HCT116 (cell line): ENCODE results near the gene TFAP2B. TPM values are rescaled to one million over a fixed set of nuclear protein-coding genes. Genes with fewer than 3 reads are reported as not detected.

ENCODE experiments used
- ATAC-seq: fragments of 200-7000 bp; cut with Tn5 transposase; 2 replicates; pipeline ENCODE4 v1.9.1; 2020; ENCODE audit warnings: mild to moderate bottlenecking, moderate library complexity
- BruUV-seq: library from RNA; stranded (reverse); fragments of 400-500 nt; replicated peaks from 2 replicates; lab custom pipeline; 2021; lab: Mats Ljungman, UMichigan
- CTCF ChIA-PET: fragments of 300-600 bp; sonication (Branson Sonifier 250); formaldehyde crosslinking; loops from one replicate; lab custom pipeline; 2021; ENCODE audit warnings: antibody characterized with exemption; lab: Charles Lee
- POLR2A ChIA-PET: fragments of 300-600, 350-600 bp; sonication (Branson Sonifier 250); formaldehyde crosslinking; loops from one replicate; lab custom pipeline; 2021; ENCODE audit warnings: antibody characterized with exemption; lab: Charles Lee
- RAD21 ChIA-PET, 2 experiments: fragments of 300-600 bp; sonication (Branson Sonifier 250); formaldehyde crosslinking; loops; one replicate each; lab custom pipeline; 2023; ENCODE audit warnings: low total read pairs in 2 of 2; ENCODE audit not compliant: uncharacterized antibody in 2 of 2, unreplicated experiment in 2 of 2, low non-redundant PET in 1 of 2; lab: Charles Lee
- DNase-seq: peaks from one replicate; pipeline ENCODE4 v3.0.0-alpha.2; 2010; ENCODE audit warnings: low read depth, low spot score
- H2AFZ ChIP-seq: fragments of 200-600 bp; shearing (Covaris generic), sonication (generic); 2 replicates; pipeline ENCODE4 v1.6.1; 2017; ENCODE audit warnings: low read depth, mixed run types, mixed read lengths, antibody characterized with exemption, low read length; ENCODE audit not compliant: poor library complexity, severe bottlenecking
- H3K27ac ChIP-seq: 2 replicates; pipeline ENCODE4 v1.5.1; 2012; ENCODE audit warnings: low read depth, low read length
- H3K27me3 ChIP-seq: fragments of 200-600 bp; sonication (generic); 2 replicates; pipeline ENCODE4 v1.6.1; 2016; ENCODE audit warnings: mixed run types, low read length, mixed read lengths; ENCODE audit not compliant: insufficient read depth
- H3K36me3 ChIP-seq, 2 experiments: fragments of 200-500 bp in 1 of 2; fragments of 200-600 bp in 1 of 2; sonication (Bioruptor generic) in 1 of 2; sonication (generic) in 1 of 2; 2 replicates each; pipeline versions ENCODE4 v1.5.1 to v1.6.1; 2014 to 2016; ENCODE audit warnings: low read length in 2 of 2, inconsistent platforms in 1 of 2, mixed read lengths in 1 of 2, mixed run types in 1 of 2; ENCODE audit not compliant: insufficient read depth in 2 of 2, control insufficient read depth in 1 of 2
- H3K4me1 ChIP-seq, 2 experiments: fragments of 200-600 bp in 1 of 2; sonication (generic) in 1 of 2; 2 replicates each; pipeline versions ENCODE4 v1.5.1 to v1.6.1; 2012 to 2017; ENCODE audit warnings: low read length in 2 of 2, inconsistent platforms in 1 of 2, mild to moderate bottlenecking in 1 of 2, mixed read lengths in 1 of 2, mixed run types in 1 of 2, moderate library complexity in 1 of 2; ENCODE audit not compliant: insufficient read depth in 2 of 2, control insufficient read depth in 1 of 2
- H3K4me2 ChIP-seq: fragments of 200-600 bp; sonication (generic); 2 replicates; pipeline ENCODE4 v1.6.1; 2017; ENCODE audit warnings: mixed run types, low read length, mixed read lengths
- H3K4me3 ChIP-seq, 2 experiments: fragments of 200-600 bp in 1 of 2; sonication (generic) in 1 of 2; replicated peaks in 1 of 2; 2 replicates each; pipeline ENCODE4 v1.5.1; 2011 to 2016; ENCODE audit warnings: low read length in 2 of 2, control low read depth in 1 of 2, low read depth in 1 of 2, mild to moderate bottlenecking in 1 of 2, mixed read lengths in 1 of 2, mixed run types in 1 of 2
- H3K79me2 ChIP-seq: fragments of 200-600 bp; sonication (generic); 2 replicates; pipeline ENCODE4 v1.6.1; 2017; ENCODE audit warnings: mild to moderate bottlenecking, mixed run types, low read length, moderate library complexity, mixed read lengths; ENCODE audit not compliant: insufficient read depth
- H3K9ac ChIP-seq: fragments of 200-600 bp; sonication (generic); 2 replicates; pipeline ENCODE4 v1.6.1; 2016; ENCODE audit warnings: low read length, mixed read lengths
- H3K9me2 ChIP-seq: fragments of 200-600 bp; sonication (generic), shearing (Covaris generic); 2 replicates; pipeline ENCODE4 v1.6.1; 2017; ENCODE audit warnings: mixed run types, mild to moderate bottlenecking, moderate library complexity; ENCODE audit not compliant: insufficient read depth
- H3K9me3 ChIP-seq, 2 experiments: fragments of 200-500 bp in 1 of 2; fragments of 200-600 bp in 1 of 2; sonication (Bioruptor generic) in 1 of 2; sonication (generic) in 1 of 2; 2 replicates each; pipeline ENCODE4 v1.6.1; 2014 to 2017; ENCODE audit warnings: low read length in 2 of 2, mixed read lengths in 2 of 2, inconsistent platforms in 1 of 2, low read depth in 1 of 2, mild to moderate bottlenecking in 1 of 2, mixed run types in 1 of 2, moderate library complexity in 1 of 2; ENCODE audit not compliant: control insufficient read depth in 1 of 2, insufficient read depth in 1 of 2
- H4K20me1 ChIP-seq: fragments of 200-600 bp; sonication (generic), shearing (Covaris generic); 2 replicates; pipeline ENCODE4 v1.6.1; 2017; ENCODE audit warnings: mixed run types, mild to moderate bottlenecking, moderate library complexity; ENCODE audit not compliant: insufficient read depth
- CEBPB ChIP-seq: IDR thresholded peaks from 2 replicates; pipeline ENCODE4 v1.6.1; 2012; ENCODE audit warnings: low read depth
- ELF1 ChIP-seq: IDR thresholded peaks from 2 replicates; pipeline ENCODE4 v1.6.1; 2012; ENCODE audit warnings: low read depth, borderline replicate concordance
- FOSL1 ChIP-seq: IDR thresholded peaks from 2 replicates; pipeline ENCODE4 v1.6.1; 2012; ENCODE audit warnings: low read depth
- POLR2A ChIP-seq: IDR thresholded peaks from 2 replicates; pipeline ENCODE4 v1.7.0; 2011; ENCODE audit warnings: borderline replicate concordance; ENCODE audit not compliant: insufficient read depth, insufficient read length; ENCODE audit errors: extremely low read depth
- RAD21 ChIP-seq: IDR thresholded peaks from 2 replicates; pipeline ENCODE4 v1.6.1; 2012; ENCODE audit warnings: low read depth, mild to moderate bottlenecking
- SIN3A ChIP-seq: IDR thresholded peaks from 2 replicates; pipeline ENCODE4 v1.6.1; 2012; ENCODE audit warnings: low read depth
- SP1 ChIP-seq: IDR thresholded peaks from 2 replicates; pipeline ENCODE4 v1.6.1; 2012; ENCODE audit warnings: low read depth
- SRF ChIP-seq: IDR thresholded peaks from 2 replicates; pipeline ENCODE4 v1.6.1; 2012; ENCODE audit warnings: low read depth
- ZFX ChIP-seq: fragments of 450-650 bp; IDR thresholded peaks from 2 replicates; pipeline ENCODE4 v1.6.1; 2017
- intact Hi-C: fragments of 100-400 bp; cut with micrococcal nuclease; formaldehyde crosslinking; loops from 2 replicates; pipeline ENCODE4 v1.10.0; 2022
- total RNA-seq: library from RNA; stranded (reverse); gene quantifications from one replicate; pipeline ENCODE4 v1.2.1, GENCODE V29; 2021; ENCODE audit not compliant: unreplicated experiment
- TF ChIP-seq, protein P1 (sequence below): IDR thresholded peaks from 2 replicates; pipeline ENCODE4 v1.6.1; 2011; ENCODE audit warnings: mild to moderate bottlenecking, low read length, moderate library complexity; ENCODE audit not compliant: insufficient replicate concordance; ENCODE audit errors: extremely low read depth
- TF ChIP-seq, protein P2 (sequence below), 3 experiments: fragments of 200-600 bp in 1 of 3; sonication (generic) in 1 of 3; IDR thresholded peaks in 2 of 3; conservative IDR thresholded peaks in 1 of 3; 2 replicates each; pipeline ENCODE4 v1.5.1; 2012 to 2017; ENCODE audit warnings: low read depth in 2 of 3, low read length in 2 of 3, antibody characterized with exemption in 1 of 3, borderline replicate concordance in 1 of 3, control low read depth in 1 of 3, mild to moderate bottlenecking in 1 of 3, mixed read lengths in 1 of 3, mixed run types in 1 of 3, moderate library complexity in 1 of 3; ENCODE audit not compliant: insufficient read depth in 1 of 3

Gene TFAP2B
- total RNA-seq, 1 experiment from 2014 or later, result not detected

DNA sequence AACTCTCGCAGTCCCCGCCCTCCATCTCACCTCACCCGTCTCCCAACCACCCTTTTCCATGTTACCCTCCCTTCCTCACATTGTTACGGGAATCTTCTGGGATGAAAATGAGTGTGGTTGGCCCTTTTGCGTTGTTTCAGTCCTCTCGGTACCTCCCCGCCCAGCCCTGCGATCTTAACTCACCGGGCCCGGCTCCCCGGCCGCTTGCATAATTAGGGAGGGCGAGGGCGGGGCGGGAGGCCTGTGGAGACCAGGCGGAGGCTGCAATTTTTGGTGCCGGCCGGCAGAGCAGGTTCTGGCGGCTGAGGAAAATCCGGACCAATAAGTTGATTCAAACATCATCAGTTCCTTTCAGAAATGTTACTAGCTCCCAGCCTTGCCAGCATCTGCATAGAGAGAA is 25.2 kb downstream of the TFAP2B start:
- BruUV-seq, result no TSS peak
- Histone ChIP-seq H3K4me1 (no peaks in the 10 kb centered on the region), H3K4me2 (no peak overlapping the region), H3K36me3 (no peaks in the 10 kb centered on the region), H3K4me3 (no peak overlapping the region), H4K20me1 (no peaks in the 10 kb centered on the region), H2AFZ (no peak overlapping the region), H3K9me3 (peaks cover 5 to 7% of the 10 kb centered on the region in 2 experiments; a peak in 2 of 4 replicates)
- DNase-seq (no peak), ATAC-seq (no peak)
- POLR2A ChIA-PET, result no interaction called here
- CTCF ChIA-PET, result no interaction called here
- intact Hi-C loops, result no loop called here
- RAD21 ChIA-PET, result no interaction called here
- TF ChIP-seq, protein P1, sequence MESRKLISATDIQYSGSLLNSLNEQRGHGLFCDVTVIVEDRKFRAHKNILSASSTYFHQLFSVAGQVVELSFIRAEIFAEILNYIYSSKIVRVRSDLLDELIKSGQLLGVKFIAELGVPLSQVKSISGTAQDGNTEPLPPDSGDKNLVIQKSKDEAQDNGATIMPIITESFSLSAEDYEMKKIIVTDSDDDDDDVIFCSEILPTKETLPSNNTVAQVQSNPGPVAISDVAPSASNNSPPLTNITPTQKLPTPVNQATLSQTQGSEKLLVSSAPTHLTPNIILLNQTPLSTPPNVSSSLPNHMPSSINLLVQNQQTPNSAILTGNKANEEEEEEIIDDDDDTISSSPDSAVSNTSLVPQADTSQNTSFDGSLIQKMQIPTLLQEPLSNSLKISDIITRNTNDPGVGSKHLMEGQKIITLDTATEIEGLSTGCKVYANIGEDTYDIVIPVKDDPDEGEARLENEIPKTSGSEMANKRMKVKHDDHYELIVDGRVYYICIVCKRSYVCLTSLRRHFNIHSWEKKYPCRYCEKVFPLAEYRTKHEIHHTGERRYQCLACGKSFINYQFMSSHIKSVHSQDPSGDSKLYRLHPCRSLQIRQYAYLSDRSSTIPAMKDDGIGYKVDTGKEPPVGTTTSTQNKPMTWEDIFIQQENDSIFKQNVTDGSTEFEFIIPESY, result no peak
- no peak for TF ChIP-seq CEBPB
- TF ChIP-seq ELF1, result no peak
- TF ChIP-seq SIN3A, result no peak
- no peak for TF ChIP-seq ZFX
- TF ChIP-seq, protein P2, sequence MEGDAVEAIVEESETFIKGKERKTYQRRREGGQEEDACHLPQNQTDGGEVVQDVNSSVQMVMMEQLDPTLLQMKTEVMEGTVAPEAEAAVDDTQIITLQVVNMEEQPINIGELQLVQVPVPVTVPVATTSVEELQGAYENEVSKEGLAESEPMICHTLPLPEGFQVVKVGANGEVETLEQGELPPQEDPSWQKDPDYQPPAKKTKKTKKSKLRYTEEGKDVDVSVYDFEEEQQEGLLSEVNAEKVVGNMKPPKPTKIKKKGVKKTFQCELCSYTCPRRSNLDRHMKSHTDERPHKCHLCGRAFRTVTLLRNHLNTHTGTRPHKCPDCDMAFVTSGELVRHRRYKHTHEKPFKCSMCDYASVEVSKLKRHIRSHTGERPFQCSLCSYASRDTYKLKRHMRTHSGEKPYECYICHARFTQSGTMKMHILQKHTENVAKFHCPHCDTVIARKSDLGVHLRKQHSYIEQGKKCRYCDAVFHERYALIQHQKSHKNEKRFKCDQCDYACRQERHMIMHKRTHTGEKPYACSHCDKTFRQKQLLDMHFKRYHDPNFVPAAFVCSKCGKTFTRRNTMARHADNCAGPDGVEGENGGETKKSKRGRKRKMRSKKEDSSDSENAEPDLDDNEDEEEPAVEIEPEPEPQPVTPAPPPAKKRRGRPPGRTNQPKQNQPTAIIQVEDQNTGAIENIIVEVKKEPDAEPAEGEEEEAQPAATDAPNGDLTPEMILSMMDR (IDR thresholded peaks at IDR 0.05 in 2 of 3, conservative IDR thresholded peaks at IDR 0.05 in 1 of 3; ENCODE audit: borderline replicate concordance in 1 of 3, insufficient read depth in 1 of 3, low read depth in 2 of 3, low read length in 2 of 3), result no peak
- no peak for TF ChIP-seq FOSL1
- TF ChIP-seq SRF, result no peak
- TF ChIP-seq SP1, result no peak
- no peak for TF ChIP-seq POLR2A
- no peak for TF ChIP-seq RAD21
- TF ChIP-seq, all 23 proteins: peak for 0
- H3K9ac ChIP-seq, result no peak overlapping the region
- no peaks in the 10 kb centered on the region for H3K79me2 ChIP-seq
- no peaks in the 10 kb centered on the region for H3K9me2 ChIP-seq
- H3K27me3 ChIP-seq, result no peaks in the 10 kb centered on the region
- no peak overlapping the region for H3K27ac ChIP-seq
